ENCODE data around the gene A3GALT2. TPM values are rescaled to one million over a fixed set of nuclear protein-coding genes. Genes with fewer than 3 reads are reported as not detected.

The A3GALT2 gene
- polyA plus RNA-seq, 1 of the 3 experiments (the other 2 are of a cell fraction), result 0.07 TPM

DNA sequence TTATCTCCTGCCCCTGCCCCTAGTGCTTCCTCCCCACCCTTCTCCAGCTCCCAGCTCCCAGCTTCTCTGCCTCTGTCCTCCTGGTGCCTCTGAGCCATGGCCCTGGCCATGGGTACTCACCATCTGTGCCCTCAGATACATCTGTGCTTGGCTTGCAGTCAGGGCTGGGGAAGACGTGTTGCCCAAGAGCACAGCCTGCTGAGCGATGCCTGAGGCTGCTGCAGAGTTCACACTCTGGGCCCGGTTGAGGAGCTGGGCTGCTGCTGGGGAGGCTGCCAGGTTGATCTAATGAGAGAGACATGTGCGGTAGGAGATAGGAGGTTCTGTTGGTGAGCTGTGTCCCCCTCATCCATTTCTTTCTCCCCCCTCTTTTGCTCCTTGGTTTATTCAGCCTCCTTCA is 49.4 kb upstream of the A3GALT2 start:
- Histone ChIP-seq H3F3A (replicated peaks; ENCODE audit: insufficient read depth) (no peaks in the 10 kb centered on the region), H2AFZ (ENCODE audit: low read depth) (no peak overlapping the region), H3K4me2 (no peak overlapping the region), H3K4me1 (ENCODE audit: control insufficient read depth in 1 of 2, insufficient read depth in 2 of 2, low read depth in 1 of 2, low read length in 1 of 2) (peaks cover 0 to 32% of the 10 kb centered on the region in 2 experiments; a peak in 2 of 4 replicates), H3K9me2 (no peaks in the 10 kb centered on the region), H3K36me3 (replicated peaks in 1 of 2; ENCODE audit: control insufficient read depth in 1 of 2, insufficient read depth in 2 of 2, low read length in 1 of 2) (peaks cover 0 to 32% of the 10 kb centered on the region in 2 experiments), H4K20me1 (ENCODE audit: insufficient read depth) (no peaks in the 10 kb centered on the region), H3K9ac (no peak overlapping the region), H3K9me3 (no peaks in the 10 kb centered on the region), H3K79me2 (ENCODE audit: insufficient read depth) (no peaks in the 10 kb centered on the region), H3K27ac (ENCODE audit: low read depth in 2 of 2, low read length in 1 of 2) (no peak overlapping the region), H3K27me3 (ENCODE audit: insufficient read depth) (no peaks in the 10 kb centered on the region), H3K4me3 (ENCODE audit: low read depth in 2 of 2, low read length in 1 of 2) (no peak overlapping the region)
- DNase-seq, result peak; percentile 39
- CTCF ChIA-PET, result interaction anchor here (0.9 to 11.3 kb wide), 6 partner anchors 75 to 240 kb away, joined by 3 to 167 read pairs (median 6); no protein-coding TSS in a partner anchor
- no peak for TF ChIP-seq CHD2 (IDR thresholded peaks at IDR 0.05; ENCODE audit: low read length, partially characterized antibody)
- TF ChIP-seq RAD21 (IDR thresholded peaks at IDR 0.05; ENCODE audit: low read length), result no peak
- no peak for TF ChIP-seq MXI1 (IDR thresholded peaks at IDR 0.05; ENCODE audit: low read depth, low read length)
- no peak for TF ChIP-seq POLR2AphosphoS5 (IDR thresholded peaks at IDR 0.05; ENCODE audit: low read depth, low read length)
- no peak for TF ChIP-seq TEAD4 (IDR thresholded peaks at IDR 0.05; ENCODE audit: borderline replicate concordance, insufficient read depth)
- TF ChIP-seq MEF2A (IDR thresholded peaks at IDR 0.05; ENCODE audit: borderline replicate concordance, low read depth), result no peak
- TF ChIP-seq FOXM1 (IDR thresholded peaks at IDR 0.05; ENCODE audit: low read depth), result no peak
- no peak for TF ChIP-seq USF1 (IDR thresholded peaks at IDR 0.05; ENCODE audit: borderline replicate concordance, low read depth)
- TF ChIP-seq, protein P1, sequence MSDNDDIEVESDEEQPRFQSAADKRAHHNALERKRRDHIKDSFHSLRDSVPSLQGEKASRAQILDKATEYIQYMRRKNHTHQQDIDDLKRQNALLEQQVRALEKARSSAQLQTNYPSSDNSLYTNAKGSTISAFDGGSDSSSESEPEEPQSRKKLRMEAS (IDR thresholded peaks at IDR 0.05; ENCODE audit: low read depth), result no peak
- TF ChIP-seq, protein P2, sequence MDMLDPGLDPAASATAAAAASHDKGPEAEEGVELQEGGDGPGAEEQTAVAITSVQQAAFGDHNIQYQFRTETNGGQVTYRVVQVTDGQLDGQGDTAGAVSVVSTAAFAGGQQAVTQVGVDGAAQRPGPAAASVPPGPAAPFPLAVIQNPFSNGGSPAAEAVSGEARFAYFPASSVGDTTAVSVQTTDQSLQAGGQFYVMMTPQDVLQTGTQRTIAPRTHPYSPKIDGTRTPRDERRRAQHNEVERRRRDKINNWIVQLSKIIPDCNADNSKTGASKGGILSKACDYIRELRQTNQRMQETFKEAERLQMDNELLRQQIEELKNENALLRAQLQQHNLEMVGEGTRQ (IDR thresholded peaks at IDR 0.05; ENCODE audit: borderline replicate concordance, low read depth, low read length), result no peak
- WGBS (ENCODE audit: low lambda C conversion rate), result 58% methylated on average over 2 of the region's 4 CpGs
- POLR2A ChIA-PET, result no interaction called here

DNA sequence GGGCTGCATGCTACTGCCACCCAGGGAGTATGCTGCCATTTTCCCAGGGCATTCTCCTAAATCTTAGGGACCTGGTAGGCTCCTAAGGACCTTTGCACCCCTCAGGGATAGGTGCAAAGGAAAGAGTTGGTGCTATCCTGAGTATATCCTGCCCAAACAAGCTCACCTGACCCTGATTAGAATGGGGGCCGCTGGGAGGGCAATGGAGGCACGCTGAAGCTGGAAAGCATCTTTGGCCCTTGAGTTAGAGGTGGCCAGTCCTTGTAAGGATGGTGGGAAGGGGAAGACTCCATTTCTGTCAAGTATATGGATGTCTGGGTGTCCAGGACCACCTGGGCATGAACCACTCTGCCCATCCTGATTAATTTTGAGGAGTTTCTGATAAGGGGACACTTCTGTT is 48.9 kb upstream of the A3GALT2 start:
- POLR2A ChIA-PET, result no interaction called here
- Histone ChIP-seq H3F3A (replicated peaks; ENCODE audit: insufficient read depth) (no peaks in the 10 kb centered on the region), H3K36me3 (replicated peaks in 1 of 2; ENCODE audit: control insufficient read depth in 1 of 2, insufficient read depth in 2 of 2, low read length in 1 of 2) (peaks cover 0 to 35% of the 10 kb centered on the region in 2 experiments), H2AFZ (ENCODE audit: low read depth) (no peak overlapping the region), H3K4me2 (no peak overlapping the region), H3K27ac (ENCODE audit: low read depth in 2 of 2, low read length in 1 of 2) (no peak overlapping the region; a peak in 1 of 4 replicates), H3K27me3 (ENCODE audit: insufficient read depth) (no peaks in the 10 kb centered on the region), H3K9me3 (no peaks in the 10 kb centered on the region), H3K79me2 (ENCODE audit: insufficient read depth) (no peaks in the 10 kb centered on the region), H4K20me1 (ENCODE audit: insufficient read depth) (no peaks in the 10 kb centered on the region), H3K4me3 (ENCODE audit: low read depth in 2 of 2, low read length in 1 of 2) (no peak overlapping the region), H3K4me1 (ENCODE audit: control insufficient read depth in 1 of 2, insufficient read depth in 2 of 2, low read depth in 1 of 2, low read length in 1 of 2) (peaks cover 0 to 37% of the 10 kb centered on the region in 2 experiments; a peak in 3 of 4 replicates), H3K9ac (no peak overlapping the region), H3K9me2 (no peaks in the 10 kb centered on the region)
- WGBS (ENCODE audit: low lambda C conversion rate), result no CpG with 5 or more reads among the region's 2 CpGs
- TF ChIP-seq YY1 (IDR thresholded peaks at IDR 0.05; ENCODE audit: low read depth) (no peak), GATA2 (CRISPR knock-in tag; IDR thresholded peaks at IDR 0.05) (no peak), SMC3 (IDR thresholded peaks at IDR 0.05; ENCODE audit: low read depth, low read length) (no peak), GABPA (IDR thresholded peaks at IDR 0.05; ENCODE audit: low read depth) (no peak), RAD21 (IDR thresholded peaks at IDR 0.05; ENCODE audit: low read length) (no peak), TAF1 (IDR thresholded peaks at IDR 0.05; ENCODE audit: borderline replicate concordance, low read depth, low read length) (no peak), FOXJ3 (CRISPR knock-in tag; IDR thresholded peaks at IDR 0.05) (no peak), MEF2A (IDR thresholded peaks at IDR 0.05; ENCODE audit: borderline replicate concordance, low read depth) (no peak), USF1 (IDR thresholded peaks at IDR 0.05; ENCODE audit: borderline replicate concordance, low read depth) (no peak)
- CTCF ChIA-PET, result interaction anchor here (0.7 to 11.3 kb wide), 8 partner anchors 74 to 274 kb away, joined by 3 to 167 read pairs (median 4); no protein-coding TSS in a partner anchor
- DNase-seq, result no peak

Measured in SK-N-SH (cell line).